ENCODE results near the gene PARD3.

DNA sequence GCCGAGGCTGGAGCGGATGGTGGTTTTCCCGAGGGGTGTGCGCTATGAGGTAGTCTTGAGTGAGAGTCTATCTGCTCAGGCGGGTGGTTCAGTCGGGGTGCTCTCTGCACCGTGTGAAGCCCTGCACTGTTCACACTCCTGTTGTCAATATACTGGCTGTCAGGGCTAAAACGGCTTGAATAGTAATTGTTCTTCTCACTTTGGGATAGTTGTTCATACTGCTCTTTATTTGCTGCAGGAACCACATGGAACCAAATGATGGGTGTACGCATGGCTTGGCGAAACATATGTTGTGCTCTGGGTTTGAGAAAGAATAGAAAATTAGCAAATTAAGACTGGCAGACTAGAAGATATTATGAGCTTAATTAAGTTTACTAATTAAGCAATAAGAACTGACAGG lies 432.5 kb downstream of the PARD3 start:
- no peak for TF ChIP-seq POLR2AphosphoS5 (IDR thresholded peaks at IDR 0.05)
- TF ChIP-seq, protein P1, sequence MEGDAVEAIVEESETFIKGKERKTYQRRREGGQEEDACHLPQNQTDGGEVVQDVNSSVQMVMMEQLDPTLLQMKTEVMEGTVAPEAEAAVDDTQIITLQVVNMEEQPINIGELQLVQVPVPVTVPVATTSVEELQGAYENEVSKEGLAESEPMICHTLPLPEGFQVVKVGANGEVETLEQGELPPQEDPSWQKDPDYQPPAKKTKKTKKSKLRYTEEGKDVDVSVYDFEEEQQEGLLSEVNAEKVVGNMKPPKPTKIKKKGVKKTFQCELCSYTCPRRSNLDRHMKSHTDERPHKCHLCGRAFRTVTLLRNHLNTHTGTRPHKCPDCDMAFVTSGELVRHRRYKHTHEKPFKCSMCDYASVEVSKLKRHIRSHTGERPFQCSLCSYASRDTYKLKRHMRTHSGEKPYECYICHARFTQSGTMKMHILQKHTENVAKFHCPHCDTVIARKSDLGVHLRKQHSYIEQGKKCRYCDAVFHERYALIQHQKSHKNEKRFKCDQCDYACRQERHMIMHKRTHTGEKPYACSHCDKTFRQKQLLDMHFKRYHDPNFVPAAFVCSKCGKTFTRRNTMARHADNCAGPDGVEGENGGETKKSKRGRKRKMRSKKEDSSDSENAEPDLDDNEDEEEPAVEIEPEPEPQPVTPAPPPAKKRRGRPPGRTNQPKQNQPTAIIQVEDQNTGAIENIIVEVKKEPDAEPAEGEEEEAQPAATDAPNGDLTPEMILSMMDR (IDR thresholded peaks at IDR 0.05): no peak
